ENCODE results near the gene RSKR.

DNA sequence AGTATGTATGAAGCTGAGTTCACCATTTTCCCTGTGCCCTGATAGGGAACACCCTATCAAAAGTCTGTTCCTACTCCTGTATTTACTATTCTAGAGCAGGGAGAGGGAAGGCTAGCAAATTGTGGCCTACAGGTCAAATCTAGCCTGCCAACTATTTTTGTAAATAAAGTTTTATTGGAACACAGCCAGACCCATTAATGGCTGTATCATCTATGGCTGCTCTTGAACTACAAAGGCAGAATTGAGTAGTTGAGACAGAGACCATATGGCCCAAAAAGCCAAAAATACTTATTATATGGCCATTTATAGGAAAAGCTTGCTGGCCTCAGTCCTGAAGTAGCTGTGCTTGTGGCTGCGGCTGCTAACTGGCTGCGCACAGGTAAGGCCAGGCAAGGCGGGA lies 33.0 kb downstream of the RSKR start:
- TF ChIP-seq TAF1 (IDR thresholded peaks at IDR 0.05; ENCODE audit: borderline replicate concordance, insufficient read depth, low read length) (no peak), POLR2AphosphoS5 (IDR thresholded peaks at IDR 0.05; ENCODE audit: low read depth, low read length) (no peak), SIN3A (IDR thresholded peaks at IDR 0.05; ENCODE audit: borderline replicate concordance, insufficient read depth, low read length) (no peak)
- TF ChIP-seq, protein P1, sequence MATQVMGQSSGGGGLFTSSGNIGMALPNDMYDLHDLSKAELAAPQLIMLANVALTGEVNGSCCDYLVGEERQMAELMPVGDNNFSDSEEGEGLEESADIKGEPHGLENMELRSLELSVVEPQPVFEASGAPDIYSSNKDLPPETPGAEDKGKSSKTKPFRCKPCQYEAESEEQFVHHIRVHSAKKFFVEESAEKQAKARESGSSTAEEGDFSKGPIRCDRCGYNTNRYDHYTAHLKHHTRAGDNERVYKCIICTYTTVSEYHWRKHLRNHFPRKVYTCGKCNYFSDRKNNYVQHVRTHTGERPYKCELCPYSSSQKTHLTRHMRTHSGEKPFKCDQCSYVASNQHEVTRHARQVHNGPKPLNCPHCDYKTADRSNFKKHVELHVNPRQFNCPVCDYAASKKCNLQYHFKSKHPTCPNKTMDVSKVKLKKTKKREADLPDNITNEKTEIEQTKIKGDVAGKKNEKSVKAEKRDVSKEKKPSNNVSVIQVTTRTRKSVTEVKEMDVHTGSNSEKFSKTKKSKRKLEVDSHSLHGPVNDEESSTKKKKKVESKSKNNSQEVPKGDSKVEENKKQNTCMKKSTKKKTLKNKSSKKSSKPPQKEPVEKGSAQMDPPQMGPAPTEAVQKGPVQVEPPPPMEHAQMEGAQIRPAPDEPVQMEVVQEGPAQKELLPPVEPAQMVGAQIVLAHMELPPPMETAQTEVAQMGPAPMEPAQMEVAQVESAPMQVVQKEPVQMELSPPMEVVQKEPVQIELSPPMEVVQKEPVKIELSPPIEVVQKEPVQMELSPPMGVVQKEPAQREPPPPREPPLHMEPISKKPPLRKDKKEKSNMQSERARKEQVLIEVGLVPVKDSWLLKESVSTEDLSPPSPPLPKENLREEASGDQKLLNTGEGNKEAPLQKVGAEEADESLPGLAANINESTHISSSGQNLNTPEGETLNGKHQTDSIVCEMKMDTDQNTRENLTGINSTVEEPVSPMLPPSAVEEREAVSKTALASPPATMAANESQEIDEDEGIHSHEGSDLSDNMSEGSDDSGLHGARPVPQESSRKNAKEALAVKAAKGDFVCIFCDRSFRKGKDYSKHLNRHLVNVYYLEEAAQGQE (IDR thresholded peaks at IDR 0.05; ENCODE audit: insufficient read depth in 1 of 2, low read depth in 2 of 2, low read length in 2 of 2), result no peak
